ENCODE measurements around the gene LRRC36. TPM values are rescaled to one million over a fixed set of nuclear protein-coding genes. Genes with fewer than 3 reads are reported as not detected.
A peak's percentile ranks its signal among the peaks of the same experiment; 100 is the strongest.

Gene LRRC36
- total and polyA plus RNA-seq, 10 of the 15 experiments (the other 5 are each of a cell fraction or from before 2014, with no cell fraction given), result 0.45 to 2.0 (median 0.75) TPM; not detected in 1

DNA sequence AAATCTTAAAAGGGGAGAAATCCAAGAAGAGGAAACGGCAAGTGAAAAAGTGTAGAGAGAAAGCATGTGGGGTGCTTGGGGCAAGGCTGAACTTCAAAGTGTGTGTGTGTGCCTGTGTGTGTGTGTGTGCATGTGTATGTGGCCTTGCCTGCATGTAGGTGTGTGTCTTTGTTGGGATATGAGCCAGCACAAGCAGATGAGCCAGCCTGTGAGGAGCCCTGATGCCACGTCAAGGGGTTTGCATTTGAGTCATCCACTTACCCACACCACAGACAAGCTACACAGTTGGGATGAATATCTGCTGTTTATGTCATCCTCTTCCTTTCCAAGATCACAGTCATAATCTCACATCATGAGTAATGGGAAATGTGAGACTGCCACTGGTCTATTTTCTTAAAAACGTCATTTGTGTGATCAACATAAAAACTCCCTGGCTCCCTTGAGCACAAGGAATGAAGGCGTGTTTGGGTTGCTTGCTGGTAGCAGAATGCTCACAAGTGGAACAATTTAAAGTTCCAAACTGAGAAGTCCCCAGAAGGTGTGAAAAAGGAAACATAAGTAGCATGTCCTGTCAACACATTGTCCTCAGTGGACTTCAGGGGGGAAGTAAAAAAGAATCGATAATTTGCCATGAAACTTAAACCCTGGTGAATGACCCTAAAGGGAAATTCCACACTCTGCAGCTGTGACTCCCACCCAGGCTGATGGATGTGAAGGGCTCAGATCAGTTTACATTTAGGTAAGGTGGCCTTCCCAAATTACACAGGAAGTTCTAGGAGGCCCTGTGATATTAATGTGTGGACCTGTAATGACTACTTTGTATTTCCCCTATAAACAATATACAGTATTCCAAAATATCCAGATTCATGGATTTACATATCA, 14.8 kb upstream of the LRRC36 start:
- WGBS (ENCODE audit: insufficient coverage, insufficient replicate concordance, low lambda C conversion rate, missing lambda C conversion rate), result 13% methylated on average over 5 of the region's 5 CpGs
- in situ Hi-C loops (cut with MboI), result no loop called here
- H3K27ac ChIP-seq (ENCODE audit: control insufficient read depth, insufficient read depth), result peak overlapping the region; percentile 23
- H3K4me3 ChIP-seq, result no peak overlapping the region
- FAIRE-seq (peak; percentile 41), DNase-seq (ENCODE audit: low read depth, low spot score) (peak; percentile 93), ATAC-seq (peak; percentile 94)
- H3K9ac ChIP-seq (ENCODE audit: control insufficient read depth, insufficient read depth, low read length), result no peak overlapping the region; the same call in 1 of the 2 replicates
- no peaks in the 10 kb centered on the region for H4K20me1 ChIP-seq (ENCODE audit: control insufficient read depth, insufficient read depth)
- ChIA-PET POLR2A (interaction anchor here (1.6 kb wide), 1 partner anchor 13 kb away, joined by 7 read pairs; no protein-coding TSS in a partner anchor), SMC1A (ENCODE audit: uncharacterized antibody, unreplicated experiment) (interaction anchor here (1.1 to 2.2 kb wide), 6 partner anchors 10 to 35 kb away, joined by 3 to 9 read pairs (median 3); partner anchors contain the start of genes KCTD19 and LRRC36), CTCF (interaction anchor here (0.5 to 3.7 kb wide), 5 partner anchors 14 to 1107 kb away, joined by 3 to 20 read pairs (median 3); partner anchors contain the start of genes KCTD19 and LRRC36), RAD21 (ENCODE audit: unreplicated experiment) (interaction anchor here (1.5 to 2.6 kb wide), 2 partner anchors 14 to 33 kb away, joined by 3 to 13 read pairs; partner anchors contain the start of genes KCTD19 and LRRC36)
- BruUV-seq (replicated peaks), result no TSS peak
- no peaks in the 10 kb centered on the region for H3K27me3 ChIP-seq (replicated peaks in 1 of 2; ENCODE audit: control insufficient read depth in 2 of 2, insufficient read depth in 2 of 2, low read length in 1 of 2)
- H3K4me1 ChIP-seq (ENCODE audit: control insufficient read depth, insufficient read depth, low read length), result peaks cover 25% of the 10 kb centered on the region
- H3K9me3 ChIP-seq (replicated peaks; ENCODE audit: control insufficient read depth, insufficient read depth, low read length), result no peaks in the 10 kb centered on the region
- intact Hi-C loops (cut with micrococcal nuclease; ENCODE audit: unreplicated experiment), result no loop called here
- H2AFZ ChIP-seq (ENCODE audit: control insufficient read depth, low read depth, low read length), result no peak overlapping the region
- H3K79me2 ChIP-seq (ENCODE audit: control insufficient read depth, insufficient read depth, low read length), result no peaks in the 10 kb centered on the region
- H3K36me3 ChIP-seq (ENCODE audit: control insufficient read depth in 2 of 2, insufficient read depth in 2 of 2, low read length in 1 of 2), result no peaks in the 10 kb centered on the region
- peak overlapping the region; percentile 11; the same call in 1 of the 2 replicates for H3K4me2 ChIP-seq (ENCODE audit: control insufficient read depth, insufficient read depth)
- TF ChIP-seq RELA (IDR thresholded peaks at IDR 0.05; ENCODE audit: borderline replicate concordance, partially characterized antibody) (no peak), PAX5 (IDR thresholded peaks at IDR 0.05; ENCODE audit: borderline replicate concordance, low read depth, low read length) (peak; percentile 81), GABPA (IDR thresholded peaks at IDR 0.05; ENCODE audit: low read depth) (peak; percentile 65; the same call in 1 of the 2 replicates), HDGF (IDR thresholded peaks at IDR 0.05) (peak; percentile 80; the same call in 1 of the 2 replicates), ZNF274 (IDR thresholded peaks at IDR 0.05; ENCODE audit: insufficient read depth, insufficient read length) (no peak), RAD51 (IDR thresholded peaks at IDR 0.05) (no peak), RBBP5 (conservative IDR thresholded peaks at IDR 0.05) (no peak), CHD4 (IDR thresholded peaks at IDR 0.05) (no peak), MYC (IDR thresholded peaks at IDR 0.05; ENCODE audit: insufficient read depth, insufficient read length, insufficient replicate concordance, low read length, severe bottlenecking) (no peak), ETV6 (conservative IDR thresholded peaks at IDR 0.05 in 1 of 2, IDR thresholded peaks at IDR 0.05 in 1 of 2; ENCODE audit: borderline replicate concordance in 1 of 2, low read depth in 1 of 2) (peak in 1 of 2 experiments; percentile 91; a peak in 2 of 4 replicates), HCFC1 (IDR thresholded peaks at IDR 0.05; ENCODE audit: low read length) (no peak), SMARCA5 (IDR thresholded peaks at IDR 0.05) (peak; percentile 48; the same call in 1 of the 2 replicates), RELB (IDR thresholded peaks at IDR 0.05; ENCODE audit: low read depth) (peak; percentile 94), BRCA1 (IDR thresholded peaks at IDR 0.05; ENCODE audit: low read depth, low read length) (no peak), MYB (IDR thresholded peaks at IDR 0.05; ENCODE audit: borderline replicate concordance, low read depth, low read length) (no peak), BMI1 (IDR thresholded peaks at IDR 0.05; ENCODE audit: borderline replicate concordance) (peak; percentile 63; the same call in 1 of the 2 replicates)
- TF ChIP-seq, protein P1, sequence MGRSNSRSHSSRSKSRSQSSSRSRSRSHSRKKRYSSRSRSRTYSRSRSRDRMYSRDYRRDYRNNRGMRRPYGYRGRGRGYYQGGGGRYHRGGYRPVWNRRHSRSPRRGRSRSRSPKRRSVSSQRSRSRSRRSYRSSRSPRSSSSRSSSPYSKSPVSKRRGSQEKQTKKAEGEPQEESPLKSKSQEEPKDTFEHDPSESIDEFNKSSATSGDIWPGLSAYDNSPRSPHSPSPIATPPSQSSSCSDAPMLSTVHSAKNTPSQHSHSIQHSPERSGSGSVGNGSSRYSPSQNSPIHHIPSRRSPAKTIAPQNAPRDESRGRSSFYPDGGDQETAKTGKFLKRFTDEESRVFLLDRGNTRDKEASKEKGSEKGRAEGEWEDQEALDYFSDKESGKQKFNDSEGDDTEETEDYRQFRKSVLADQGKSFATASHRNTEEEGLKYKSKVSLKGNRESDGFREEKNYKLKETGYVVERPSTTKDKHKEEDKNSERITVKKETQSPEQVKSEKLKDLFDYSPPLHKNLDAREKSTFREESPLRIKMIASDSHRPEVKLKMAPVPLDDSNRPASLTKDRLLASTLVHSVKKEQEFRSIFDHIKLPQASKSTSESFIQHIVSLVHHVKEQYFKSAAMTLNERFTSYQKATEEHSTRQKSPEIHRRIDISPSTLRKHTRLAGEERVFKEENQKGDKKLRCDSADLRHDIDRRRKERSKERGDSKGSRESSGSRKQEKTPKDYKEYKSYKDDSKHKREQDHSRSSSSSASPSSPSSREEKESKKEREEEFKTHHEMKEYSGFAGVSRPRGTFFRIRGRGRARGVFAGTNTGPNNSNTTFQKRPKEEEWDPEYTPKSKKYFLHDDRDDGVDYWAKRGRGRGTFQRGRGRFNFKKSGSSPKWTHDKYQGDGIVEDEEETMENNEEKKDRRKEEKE (IDR thresholded peaks at IDR 0.05), result no peak
- TF ChIP-seq, protein P2, sequence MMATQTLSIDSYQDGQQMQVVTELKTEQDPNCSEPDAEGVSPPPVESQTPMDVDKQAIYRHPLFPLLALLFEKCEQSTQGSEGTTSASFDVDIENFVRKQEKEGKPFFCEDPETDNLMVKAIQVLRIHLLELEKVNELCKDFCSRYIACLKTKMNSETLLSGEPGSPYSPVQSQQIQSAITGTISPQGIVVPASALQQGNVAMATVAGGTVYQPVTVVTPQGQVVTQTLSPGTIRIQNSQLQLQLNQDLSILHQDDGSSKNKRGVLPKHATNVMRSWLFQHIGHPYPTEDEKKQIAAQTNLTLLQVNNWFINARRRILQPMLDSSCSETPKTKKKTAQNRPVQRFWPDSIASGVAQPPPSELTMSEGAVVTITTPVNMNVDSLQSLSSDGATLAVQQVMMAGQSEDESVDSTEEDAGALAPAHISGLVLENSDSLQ (IDR thresholded peaks at IDR 0.05), result peak; percentile 49
